Ishikawa (cell line): ENCODE data around the gene BAX.

Experiments
- CREB1 ChIP-seq: IDR thresholded peaks from 2 replicates; pipeline ENCODE4 v1.6.1; 2012; ENCODE audit warnings: low read depth
- EGR1 ChIP-seq: IDR thresholded peaks from 2 replicates; pipeline ENCODE4 v1.6.1; 2012
- EP300 ChIP-seq: IDR thresholded peaks from 2 replicates; pipeline ENCODE4 v1.6.1; 2012; ENCODE audit warnings: borderline replicate concordance
- FOXM1 ChIP-seq: IDR thresholded peaks from 2 replicates; pipeline ENCODE4 v1.6.1; 2012; ENCODE audit warnings: low read depth, borderline replicate concordance
- MAX ChIP-seq: IDR thresholded peaks from 2 replicates; pipeline ENCODE4 v1.6.1; 2012
- NFIC ChIP-seq: IDR thresholded peaks from 2 replicates; pipeline ENCODE4 v1.6.1; 2012
- RAD21 ChIP-seq: IDR thresholded peaks from 2 replicates; pipeline ENCODE4 v1.6.1; 2012; ENCODE audit warnings: low read depth
- REST ChIP-seq: IDR thresholded peaks from 2 replicates; pipeline ENCODE4 v1.6.1; 2012; ENCODE audit warnings: low read depth, mild to moderate bottlenecking
- TAF1 ChIP-seq: IDR thresholded peaks from 2 replicates; pipeline ENCODE4 v1.6.1; 2012; ENCODE audit warnings: low read depth, mild to moderate bottlenecking
- TCF12 ChIP-seq: IDR thresholded peaks from 2 replicates; pipeline ENCODE4 v1.6.1; 2012; ENCODE audit warnings: low read depth
- TEAD4 ChIP-seq: IDR thresholded peaks from 2 replicates; pipeline ENCODE4 v1.6.1; 2012
- USF1 ChIP-seq: IDR thresholded peaks from 2 replicates; pipeline ENCODE4 v1.6.1; 2012
- YY1 ChIP-seq: IDR thresholded peaks from 2 replicates; pipeline ENCODE4 v1.6.1; 2012; ENCODE audit warnings: low read depth
- ZBTB7A ChIP-seq: IDR thresholded peaks from 2 replicates; pipeline ENCODE4 v1.6.1; 2012; ENCODE audit warnings: low read depth

- no peak for TF ChIP-seq TCF12
- no peak for TF ChIP-seq EP300
- no peak for TF ChIP-seq NFIC
- TF ChIP-seq RAD21, result no peak
- TF ChIP-seq YY1, result no peak
- no peak for TF ChIP-seq CREB1
- TF ChIP-seq FOXM1, result no peak
- TF ChIP-seq EGR1, result no peak
- no peak for TF ChIP-seq REST
- no peak for TF ChIP-seq TAF1
- no peak for TF ChIP-seq TEAD4
- TF ChIP-seq MAX, result no peak
- no peak for TF ChIP-seq USF1
- TF ChIP-seq ZBTB7A, result no peak
These were observed 12.9 kb downstream of the BAX start for GRCh38 chr19:48967346-48968178.
